ENCODE data around the gene SPHK1.

The SPHK1 gene

DNA sequence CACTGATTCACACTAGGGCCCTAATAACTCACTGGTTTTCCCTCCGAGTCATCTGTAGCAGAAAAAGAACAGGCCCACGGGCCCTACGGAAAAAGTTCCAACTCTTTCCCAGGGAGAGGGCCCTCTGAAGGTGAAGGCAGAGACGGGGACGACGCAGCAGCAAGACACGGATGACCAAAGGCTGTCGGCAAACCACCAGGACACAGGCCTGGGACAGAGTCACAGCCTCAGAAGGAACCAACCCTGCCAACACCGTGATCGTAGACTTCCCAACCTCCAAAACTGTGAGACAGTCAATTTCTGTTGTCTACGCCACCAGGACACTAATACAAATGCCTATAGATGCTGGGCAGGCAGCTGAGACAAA is 5.2 kb upstream of the SPHK1 start:
- WGBS, 2 donors (ENCODE audit: extremely low coverage in 2 of 2, insufficient read length in 2 of 2, insufficient replicate concordance in 1 of 2): no CpG with 5 or more reads among the region's 11 CpGs
- Histone ChIP-seq H3K27ac (replicated peaks; ENCODE audit: low read length) (no peak overlapping the region), H3K4me1 (ENCODE audit: control insufficient read depth in 2 of 2, insufficient read depth in 1 of 2, low read depth in 1 of 2, low read length in 2 of 2) (peaks cover 12 to 28% of the 10 kb centered on the region in 2 donors), H2BK15ac (ENCODE audit: low read length) (no peak overlapping the region), H4K91ac (ENCODE audit: low read depth, low read length, poor library complexity) (no peak overlapping the region), H4K8ac (ENCODE audit: low read depth, low read length) (no peak overlapping the region), H3K36me3 (replicated peaks in 1 of 2; ENCODE audit: control insufficient read depth in 2 of 2, insufficient read depth in 2 of 2, low read length in 2 of 2) (no peaks in the 10 kb centered on the region), H3K14ac (ENCODE audit: low read length) (no peak overlapping the region), H2BK12ac (ENCODE audit: low read length) (no peak overlapping the region), H3K18ac (ENCODE audit: low read length) (peak overlapping the region; percentile 2), H3K4ac (ENCODE audit: low read length) (no peak overlapping the region), H2AFZ (ENCODE audit: low read length) (no peak overlapping the region), H2AK5ac (ENCODE audit: low read depth, low read length) (no peak overlapping the region), H3K4me3 (ENCODE audit: low read length in 2 of 2) (no peak overlapping the region), H3K27me3 (ENCODE audit: control insufficient read depth in 3 of 3, insufficient read depth in 3 of 3, low read depth in 1 of 3, low read length in 3 of 3) (no peaks in the 10 kb centered on the region), H3K9ac (ENCODE audit: low read depth, low read length, poor library complexity) (no peak overlapping the region), H3K4me2 (ENCODE audit: insufficient read depth, low read length, poor library complexity, severe bottlenecking) (no peak overlapping the region), H3K23ac (ENCODE audit: low read depth, low read length, poor library complexity) (no peak overlapping the region), H2BK120ac (ENCODE audit: low read depth, low read length) (no peak overlapping the region), H3K79me1 (ENCODE audit: low read depth, low read length) (peaks cover 2% of the 10 kb centered on the region), H3K9me3 (replicated peaks in 1 of 2; ENCODE audit: control insufficient read depth in 2 of 2, insufficient read depth in 1 of 2, low read depth in 1 of 2, low read length in 2 of 2) (peaks cover 0 to 2% of the 10 kb centered on the region in 2 donors), H2BK5ac (ENCODE audit: low read length) (no peak overlapping the region)
- no peak for DNase-seq (ENCODE audit: low spot score)

DNA sequence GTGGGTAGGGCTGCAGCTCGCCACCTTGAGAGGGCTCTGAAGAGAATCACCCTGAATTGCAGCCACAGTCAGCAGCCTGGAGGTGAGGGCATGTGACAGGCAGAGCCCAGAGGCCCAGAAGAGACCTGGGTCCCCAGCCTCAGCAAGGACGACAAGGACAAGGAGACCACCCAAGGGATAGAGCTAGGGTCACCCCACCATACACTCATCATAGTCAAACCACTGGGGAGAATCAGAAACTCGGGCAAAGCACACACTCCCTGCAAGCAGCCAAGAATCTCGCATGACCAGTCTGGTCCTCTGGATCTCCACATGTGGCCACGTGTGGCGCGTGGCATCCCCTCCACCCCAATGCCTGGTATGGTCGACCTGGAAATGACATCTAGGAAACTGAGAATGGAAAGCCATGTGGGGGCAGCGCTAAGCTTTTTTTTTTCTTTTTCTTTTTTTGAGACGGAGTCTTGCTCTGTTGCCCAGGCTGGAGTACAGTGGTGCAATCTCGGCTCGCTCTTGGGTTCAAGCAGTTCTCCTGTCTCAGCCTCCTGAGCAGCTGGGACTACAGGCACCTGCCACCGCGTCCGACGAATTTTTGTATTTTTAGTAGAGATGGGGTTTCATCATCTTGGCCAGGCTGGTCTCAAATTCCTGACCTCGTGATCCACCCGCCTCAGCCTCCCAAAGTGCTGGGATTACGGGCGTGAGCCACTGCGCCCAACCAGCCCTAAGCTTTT is 4.6 kb upstream of the SPHK1 start:
- WGBS, 2 donors (ENCODE audit: extremely low coverage in 2 of 2, insufficient read length in 2 of 2, insufficient replicate concordance in 1 of 2): no CpG with 5 or more reads among the region's 21 CpGs
- H3K4ac ChIP-seq (ENCODE audit: low read length): no peak overlapping the region
- no peak overlapping the region for H2BK15ac ChIP-seq (ENCODE audit: low read length)
- H3K4me1 ChIP-seq (ENCODE audit: control insufficient read depth in 2 of 2, insufficient read depth in 1 of 2, low read depth in 1 of 2, low read length in 2 of 2): peaks cover 12 to 27% of the 10 kb centered on the region in 2 donors
- H2BK12ac ChIP-seq (ENCODE audit: low read length): no peak overlapping the region
- no peaks in the 10 kb centered on the region for H3K36me3 ChIP-seq (replicated peaks in 1 of 2; ENCODE audit: control insufficient read depth in 2 of 2, insufficient read depth in 2 of 2, low read length in 2 of 2)
- no peak overlapping the region for H2BK5ac ChIP-seq (ENCODE audit: low read length)
- no peak overlapping the region for H3K23ac ChIP-seq (ENCODE audit: low read depth, low read length, poor library complexity)
- no peak overlapping the region for H3K4me3 ChIP-seq (ENCODE audit: low read length in 2 of 2)
- no peak overlapping the region for H3K9ac ChIP-seq (ENCODE audit: low read depth, low read length, poor library complexity)
- H3K4me2 ChIP-seq (ENCODE audit: insufficient read depth, low read length, poor library complexity, severe bottlenecking): no peak overlapping the region
- H3K9me3 ChIP-seq (replicated peaks in 1 of 2; ENCODE audit: control insufficient read depth in 2 of 2, insufficient read depth in 1 of 2, low read depth in 1 of 2, low read length in 2 of 2): peaks cover 0 to 2% of the 10 kb centered on the region in 2 donors
- H2AK5ac ChIP-seq (ENCODE audit: low read depth, low read length): no peak overlapping the region
- H4K91ac ChIP-seq (ENCODE audit: low read depth, low read length, poor library complexity): no peak overlapping the region
- H3K27ac ChIP-seq (replicated peaks; ENCODE audit: low read length): no peak overlapping the region
- no peak for DNase-seq (ENCODE audit: low spot score)
- H3K18ac ChIP-seq (ENCODE audit: low read length): peak overlapping the region; percentile 2
- H2BK120ac ChIP-seq (ENCODE audit: low read depth, low read length): no peak overlapping the region
- H3K27me3 ChIP-seq (ENCODE audit: control insufficient read depth in 3 of 3, insufficient read depth in 3 of 3, low read depth in 1 of 3, low read length in 3 of 3): peaks cover 0 to 2% (median 0%) of the 10 kb centered on the region in 3 experiments
- peaks cover 2% of the 10 kb centered on the region for H3K79me1 ChIP-seq (ENCODE audit: low read depth, low read length)
- no peak overlapping the region for H3K14ac ChIP-seq (ENCODE audit: low read length)
- no peak overlapping the region for H4K8ac ChIP-seq (ENCODE audit: low read depth, low read length)
- no peak overlapping the region for H2AFZ ChIP-seq (ENCODE audit: low read length)

DNA sequence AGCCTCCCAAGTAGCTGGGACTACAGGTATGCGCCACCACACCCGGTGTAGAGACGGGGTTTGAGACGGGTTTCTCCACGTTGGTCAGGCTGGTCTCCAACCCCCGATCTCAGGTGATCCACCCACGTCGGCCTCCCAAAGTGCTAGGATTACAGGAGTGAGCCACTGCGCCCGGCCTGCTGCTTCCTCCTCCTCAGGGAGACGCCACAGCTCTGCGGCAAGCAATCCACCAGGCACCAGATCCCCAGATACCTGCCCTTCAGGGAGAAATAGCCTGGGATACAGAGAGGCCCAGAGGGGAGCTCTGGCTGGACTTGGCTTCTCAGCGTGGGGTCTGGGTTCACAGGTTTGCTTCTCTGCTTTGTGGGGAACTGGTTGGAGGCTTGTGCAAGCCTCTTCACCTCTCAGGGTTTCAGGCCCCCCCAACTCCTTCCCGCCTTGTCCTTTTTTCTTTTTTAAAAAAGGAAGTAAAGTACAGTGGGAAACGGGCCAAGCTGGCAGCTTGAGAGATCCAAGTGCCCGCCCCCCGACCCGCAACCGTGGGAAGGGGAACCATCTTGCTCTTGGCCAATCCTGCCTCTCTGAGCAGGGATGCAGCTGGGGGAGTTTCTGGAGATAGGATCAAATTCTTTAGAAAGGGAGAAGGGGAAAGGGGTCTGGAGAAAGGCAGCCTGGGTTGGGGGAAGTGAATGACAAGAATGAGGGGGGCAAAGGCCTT is 2.6 kb upstream of the SPHK1 start:
- H2AFZ ChIP-seq (ENCODE audit: low read length): peak overlapping the region; percentile 98
- H3K14ac ChIP-seq (ENCODE audit: low read length): no peak overlapping the region
- H4K8ac ChIP-seq (ENCODE audit: low read depth, low read length): no peak overlapping the region
- H3K79me1 ChIP-seq (ENCODE audit: low read depth, low read length): peaks cover 3% of the 10 kb centered on the region
- no peak overlapping the region for H3K4ac ChIP-seq (ENCODE audit: low read length)
- H2BK120ac ChIP-seq (ENCODE audit: low read depth, low read length): no peak overlapping the region
- H3K18ac ChIP-seq (ENCODE audit: low read length): peak overlapping the region; percentile 89
- H3K4me3 ChIP-seq (ENCODE audit: low read length in 2 of 2): peak overlapping the region in 1 of 2 donors; percentile 78
- no peak overlapping the region for H3K9ac ChIP-seq (ENCODE audit: low read depth, low read length, poor library complexity)
- no peak overlapping the region for H4K91ac ChIP-seq (ENCODE audit: low read depth, low read length, poor library complexity)
- peak overlapping the region; percentile 81 for H2AK5ac ChIP-seq (ENCODE audit: low read depth, low read length)
- H3K9me3 ChIP-seq (replicated peaks in 1 of 2; ENCODE audit: control insufficient read depth in 2 of 2, insufficient read depth in 1 of 2, low read depth in 1 of 2, low read length in 2 of 2): peaks cover 2% of the 10 kb centered on the region in 2 donors
- H3K27ac ChIP-seq (replicated peaks; ENCODE audit: low read length): peak overlapping the region; percentile 97
- peak overlapping the region; percentile 99 for H3K4me2 ChIP-seq (ENCODE audit: insufficient read depth, low read length, poor library complexity, severe bottlenecking)
- H3K27me3 ChIP-seq (ENCODE audit: control insufficient read depth in 3 of 3, insufficient read depth in 3 of 3, low read depth in 1 of 3, low read length in 3 of 3): peaks cover 2 to 10% (median 6%) of the 10 kb centered on the region in 3 experiments
- no peak overlapping the region for H2BK12ac ChIP-seq (ENCODE audit: low read length)
- H3K4me1 ChIP-seq (ENCODE audit: control insufficient read depth in 2 of 2, insufficient read depth in 1 of 2, low read depth in 1 of 2, low read length in 2 of 2): peaks cover 10 to 27% of the 10 kb centered on the region in 2 donors
- H2BK15ac ChIP-seq (ENCODE audit: low read length): no peak overlapping the region
- H3K23ac ChIP-seq (ENCODE audit: low read depth, low read length, poor library complexity): no peak overlapping the region
- DNase-seq (ENCODE audit: low spot score): no peak
- no CpG with 5 or more reads among the region's 19 CpGs for WGBS, 2 donors (ENCODE audit: extremely low coverage in 2 of 2, insufficient read length in 2 of 2, insufficient replicate concordance in 1 of 2)
- H2BK5ac ChIP-seq (ENCODE audit: low read length): peak overlapping the region; percentile 13
- H3K36me3 ChIP-seq (replicated peaks in 1 of 2; ENCODE audit: control insufficient read depth in 2 of 2, insufficient read depth in 2 of 2, low read length in 2 of 2): peaks cover 1 to 3% of the 10 kb centered on the region in 2 donors

DNA sequence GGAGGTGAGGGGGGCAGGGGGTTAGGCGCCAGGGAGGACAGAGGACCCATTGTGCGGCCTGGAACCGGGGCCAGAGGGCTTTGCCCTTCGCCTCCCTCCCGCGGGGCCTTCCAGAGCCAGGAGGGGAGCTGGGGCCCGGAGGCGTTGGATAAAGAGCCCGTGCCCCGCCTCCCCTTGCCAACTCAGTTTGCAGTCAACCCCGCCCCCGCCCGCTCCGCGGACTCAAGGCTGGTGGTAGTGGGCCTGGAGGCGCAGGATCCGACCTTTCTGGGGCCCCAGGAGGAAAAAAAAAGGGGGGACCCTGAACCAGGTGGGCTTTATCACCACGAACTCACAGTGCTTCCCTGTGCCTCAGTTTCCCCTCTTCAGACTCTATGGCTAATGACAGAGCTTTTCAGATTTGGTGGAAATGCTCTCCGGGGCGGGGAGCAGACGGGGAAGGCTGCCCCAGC is 2.0 kb upstream of the SPHK1 start:
- peak overlapping the region; percentile 99 for H3K4me2 ChIP-seq (ENCODE audit: insufficient read depth, low read length, poor library complexity, severe bottlenecking)
- H2BK15ac ChIP-seq (ENCODE audit: low read length): peak overlapping the region; percentile 95
- peak overlapping the region; percentile 97 for H3K9ac ChIP-seq (ENCODE audit: low read depth, low read length, poor library complexity)
- H2AFZ ChIP-seq (ENCODE audit: low read length): peak overlapping the region; percentile 98
- H3K27me3 ChIP-seq (ENCODE audit: control insufficient read depth in 3 of 3, insufficient read depth in 3 of 3, low read depth in 1 of 3, low read length in 3 of 3): peaks cover 2 to 10% (median 6%) of the 10 kb centered on the region in 3 experiments
- peak; percentile 90 for DNase-seq (ENCODE audit: low spot score)
- H3K4ac ChIP-seq (ENCODE audit: low read length): no peak overlapping the region
- peak overlapping the region; percentile 90 for H2BK120ac ChIP-seq (ENCODE audit: low read depth, low read length)
- peaks cover 5 to 9% of the 10 kb centered on the region in 2 donors for H3K36me3 ChIP-seq (replicated peaks in 1 of 2; ENCODE audit: control insufficient read depth in 2 of 2, insufficient read depth in 2 of 2, low read length in 2 of 2)
- H3K4me1 ChIP-seq (ENCODE audit: control insufficient read depth in 2 of 2, insufficient read depth in 1 of 2, low read depth in 1 of 2, low read length in 2 of 2): peaks cover 10 to 26% of the 10 kb centered on the region in 2 donors
- H3K4me3 ChIP-seq (ENCODE audit: low read length in 2 of 2): peak overlapping the region; percentile 78 to 88
- H3K18ac ChIP-seq (ENCODE audit: low read length): peak overlapping the region; percentile 96
- H2BK5ac ChIP-seq (ENCODE audit: low read length): peak overlapping the region; percentile 91
- peak overlapping the region; percentile 99 for H3K27ac ChIP-seq (replicated peaks; ENCODE audit: low read length)
- H4K91ac ChIP-seq (ENCODE audit: low read depth, low read length, poor library complexity): no peak overlapping the region
- peak overlapping the region; percentile 92 for H2AK5ac ChIP-seq (ENCODE audit: low read depth, low read length)
- H3K79me1 ChIP-seq (ENCODE audit: low read depth, low read length): peaks cover 3% of the 10 kb centered on the region
- WGBS, 2 donors (ENCODE audit: extremely low coverage in 2 of 2, insufficient read length in 2 of 2, insufficient replicate concordance in 1 of 2): no CpG with 5 or more reads among the region's 21 CpGs
- no peak overlapping the region for H3K23ac ChIP-seq (ENCODE audit: low read depth, low read length, poor library complexity)
- H2BK12ac ChIP-seq (ENCODE audit: low read length): peak overlapping the region; percentile 88
- H4K8ac ChIP-seq (ENCODE audit: low read depth, low read length): no peak overlapping the region
- peaks cover 2% of the 10 kb centered on the region in 2 donors for H3K9me3 ChIP-seq (replicated peaks in 1 of 2; ENCODE audit: control insufficient read depth in 2 of 2, insufficient read depth in 1 of 2, low read depth in 1 of 2, low read length in 2 of 2)
- no peak overlapping the region for H3K14ac ChIP-seq (ENCODE audit: low read length)

Measured in neuronal stem cell (in vitro differentiated cells).